Measurements from ENCODE around the gene ZNF175. TPM values are rescaled to one million over a fixed set of nuclear protein-coding genes. Genes with fewer than 3 reads are reported as not detected.
A peak's percentile ranks its signal among the peaks of the same experiment; 100 is the strongest.
"Not testable (repeated sequence)": the region's sequence is repeated elsewhere in the genome, so short reads cannot be mapped to it uniquely, and the experiment has no call there.

ZNF175 gene
- total RNA-seq, 1 donor from 2014 or later: 8.1 TPM

DNA sequence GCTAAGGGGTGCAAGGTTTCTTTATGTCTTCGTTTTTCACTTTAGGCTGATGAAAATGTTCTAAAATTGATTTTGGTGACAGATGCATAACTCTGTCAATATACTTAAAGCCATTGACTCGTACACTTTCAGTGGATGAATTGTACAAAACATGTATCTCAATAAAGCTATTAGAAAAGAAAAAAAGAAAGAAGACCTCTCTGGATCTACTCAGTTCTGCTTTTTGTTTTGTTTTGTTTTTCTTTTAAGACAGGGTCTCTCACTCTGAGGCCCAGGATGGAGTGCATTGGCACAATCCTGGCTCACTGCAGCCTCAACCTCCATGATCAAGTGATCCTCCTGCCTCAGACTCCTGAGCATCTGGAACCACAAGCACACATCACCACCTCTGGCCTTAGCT, 55.6 kb downstream of the ZNF175 start:
- Mint-ChIP-seq H3K36me3 (no peaks in the 10 kb centered on the region), H3K27ac (no peak overlapping the region), H3K4me3 (no peak overlapping the region), H3K27me3 (ENCODE audit: insufficient read depth, low read depth) (peaks cover 9% of the 10 kb centered on the region), H3K9me3 (peaks cover 14% of the 10 kb centered on the region), H3K4me1 (no peaks in the 10 kb centered on the region)
- no peak overlapping the region for H3K4me3 ChIP-seq
- no peak overlapping the region for H3K27ac ChIP-seq
- TF ChIP-seq EZH2phosphoT487 (IDR thresholded peaks at IDR 0.05): no peak
- no peak for TF ChIP-seq CTCF (IDR thresholded peaks at IDR 0.05)
- TF ChIP-seq EZH2 (IDR thresholded peaks at IDR 0.05): no peak
- peaks cover 3% of the 10 kb centered on the region for H3K9me3 ChIP-seq (ENCODE audit: low read depth)
- no peaks in the 10 kb centered on the region for H3K4me1 ChIP-seq
- no peaks in the 10 kb centered on the region for H3K79me2 ChIP-seq (ENCODE audit: low read depth)
- no peak for DNase-seq (ENCODE audit: low spot score)
- no peaks in the 10 kb centered on the region for H3K36me3 ChIP-seq
- no peak overlapping the region for H3K9ac ChIP-seq
- H3K27me3 ChIP-seq: no peaks in the 10 kb centered on the region
- H2AFZ ChIP-seq (replicated peaks): no peak overlapping the region
- H4K20me1 ChIP-seq (ENCODE audit: low read depth): no peaks in the 10 kb centered on the region
- no peaks in the 10 kb centered on the region for H3F3A ChIP-seq (ENCODE audit: low read depth)
- no peak overlapping the region for H3K4me2 ChIP-seq

- DNase-seq (ENCODE audit: low spot score): no peak
- Histone ChIP-seq H3K9me3 (ENCODE audit: low read depth) (peaks cover 3% of the 10 kb centered on the region), H3F3A (ENCODE audit: low read depth) (no peaks in the 10 kb centered on the region), H4K20me1 (ENCODE audit: low read depth) (no peaks in the 10 kb centered on the region), H3K4me3 (no peak overlapping the region), H3K79me2 (ENCODE audit: low read depth) (no peaks in the 10 kb centered on the region), H2AFZ (replicated peaks) (no peak overlapping the region), H3K4me2 (no peak overlapping the region), H3K36me3 (no peaks in the 10 kb centered on the region), H3K9ac (no peak overlapping the region), H3K4me1 (no peaks in the 10 kb centered on the region), H3K27me3 (no peaks in the 10 kb centered on the region), H3K27ac (no peak overlapping the region)
- H3K27me3 Mint-ChIP-seq (ENCODE audit: insufficient read depth, low read depth): peaks cover 9% of the 10 kb centered on the region
- H3K9me3 Mint-ChIP-seq: peaks cover 16% of the 10 kb centered on the region
- H3K4me3 Mint-ChIP-seq: no peak overlapping the region
- H3K36me3 Mint-ChIP-seq: no peaks in the 10 kb centered on the region
- TF ChIP-seq CTCF (IDR thresholded peaks at IDR 0.05) (no peak), EZH2 (IDR thresholded peaks at IDR 0.05) (no peak), EZH2phosphoT487 (IDR thresholded peaks at IDR 0.05) (no peak)
- no peaks in the 10 kb centered on the region for H3K4me1 Mint-ChIP-seq
- no peak overlapping the region for H3K27ac Mint-ChIP-seq
These were observed 56.5 kb downstream of the ZNF175 start for GRCh38 chr19:51627491-51628138.

- Histone ChIP-seq H3K79me2 (ENCODE audit: low read depth) (no peaks in the 10 kb centered on the region), H3K36me3 (no peaks in the 10 kb centered on the region), H3K27ac (no peak overlapping the region), H3K4me3 (no peak overlapping the region), H3K27me3 (no peaks in the 10 kb centered on the region), H4K20me1 (ENCODE audit: low read depth) (no peaks in the 10 kb centered on the region), H3K9me3 (ENCODE audit: low read depth) (no peaks in the 10 kb centered on the region), H3K4me1 (no peaks in the 10 kb centered on the region), H3K9ac (no peak overlapping the region), H3F3A (ENCODE audit: low read depth) (no peaks in the 10 kb centered on the region), H3K4me2 (no peak overlapping the region), H2AFZ (replicated peaks) (no peak overlapping the region)
- Mint-ChIP-seq H3K4me3 (peak overlapping the region; percentile 67), H3K9me3 (peaks cover 16% of the 10 kb centered on the region), H3K27me3 (ENCODE audit: insufficient read depth, low read depth) (peaks cover 9% of the 10 kb centered on the region), H3K36me3 (no peaks in the 10 kb centered on the region), H3K4me1 (no peaks in the 10 kb centered on the region), H3K27ac (no peak overlapping the region)
- TF ChIP-seq EZH2 (IDR thresholded peaks at IDR 0.05) (no peak), CTCF (IDR thresholded peaks at IDR 0.05) (no peak), EZH2phosphoT487 (IDR thresholded peaks at IDR 0.05) (no peak)
- no peak for DNase-seq (ENCODE audit: low spot score)
These were observed 57.3 kb downstream of the ZNF175 start for GRCh38 chr19:51628153-51628939.

DNA sequence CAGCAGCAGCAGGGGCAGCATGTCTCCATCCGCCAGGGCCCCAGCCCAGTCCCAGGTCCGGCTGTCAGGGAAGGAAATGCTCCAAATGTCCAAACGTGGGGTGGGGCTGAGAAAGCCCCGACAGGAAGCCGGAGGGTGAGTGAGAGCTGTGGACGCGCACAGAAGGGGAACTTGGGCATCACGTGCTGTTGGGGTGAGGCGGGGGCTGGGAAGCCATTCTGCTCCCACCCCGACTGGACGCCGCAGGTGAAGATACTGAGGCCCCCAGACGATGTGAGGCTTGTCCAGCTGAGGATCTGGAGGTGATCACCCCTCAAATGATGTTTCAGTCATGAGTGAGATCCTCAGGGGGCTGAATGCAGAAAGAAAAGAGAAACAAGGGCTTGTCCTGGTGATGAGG, 59.2 kb downstream of the ZNF175 start, which contains the start of gene SIGLEC5:
Gene SIGLEC5 (minus strand): TSS at position 87 of the 400 bp plus-strand sequence. CDS start 66 bp downstream, at position 21.
- not testable (repeated sequence) for H3K27me3 Mint-ChIP-seq (ENCODE audit: insufficient read depth, low read depth); H3K9me3 ChIP-seq (ENCODE audit: low read depth); H3K4me3 ChIP-seq; H3K27me3 ChIP-seq; H3K79me2 ChIP-seq (ENCODE audit: low read depth); H3K27ac Mint-ChIP-seq; H3F3A ChIP-seq (ENCODE audit: low read depth); H3K36me3 Mint-ChIP-seq; H3K4me1 Mint-ChIP-seq; H3K4me1 ChIP-seq; DNase-seq (ENCODE audit: low spot score); H3K36me3 ChIP-seq; H3K27ac ChIP-seq; H3K9ac ChIP-seq; H2AFZ ChIP-seq (replicated peaks); H4K20me1 ChIP-seq (ENCODE audit: low read depth); H3K4me3 Mint-ChIP-seq; H3K4me2 ChIP-seq
- peaks cover 14% of the 10 kb centered on the region for H3K9me3 Mint-ChIP-seq
